WERI-Rb-1 (cell line): ENCODE measurements around the gene CISD1.

Experiments used
- DNase-seq: peaks from one replicate; pipeline ENCODE4 v3.0.0-alpha.2; 2020
- H3K27ac ChIP-seq: fragments of 250-450 bp; sonication (Bioruptor Pico); 2 replicates; pipeline ENCODE4 v1.5.1; 2020; ENCODE audit warnings: mild to moderate bottlenecking, moderate library complexity
- H3K27me3 ChIP-seq: fragments of 250-450 bp; sonication (Bioruptor Pico); 2 replicates; pipeline ENCODE4 v1.5.1; 2021; ENCODE audit warnings: mild to moderate bottlenecking, low read depth, moderate library complexity; ENCODE audit not compliant: insufficient read depth, severe bottlenecking
- H3K36me3 ChIP-seq: fragments of 250-450 bp; sonication (Bioruptor Pico); 2 replicates; pipeline ENCODE4 v1.5.1; 2020; ENCODE audit warnings: mild to moderate bottlenecking, moderate library complexity
- H3K4me3 ChIP-seq: 2 replicates; pipeline ENCODE4 v1.5.1; 2011; ENCODE audit warnings: low read depth, mild to moderate bottlenecking, control low read depth, low read length
- H3K9me3 ChIP-seq: fragments of 250-450 bp; sonication (Bioruptor Pico); 2 replicates; pipeline ENCODE4 v1.5.1; 2021; ENCODE audit warnings: mild to moderate bottlenecking, moderate library complexity; ENCODE audit not compliant: severe bottlenecking
- TF ChIP-seq, protein P1 (sequence below): IDR thresholded peaks from 2 replicates; pipeline ENCODE4 v1.5.1; 2011; ENCODE audit warnings: low read depth, mild to moderate bottlenecking, control low read depth, inconsistent platforms, low read length

The CISD1 gene

GRCh38 chr10:58264780-58265179 is 4.2 kb upstream of the CISD1 start:
- Histone ChIP-seq H3K27me3 (no peaks in the 10 kb centered on the region), H3K4me3 (no peak overlapping the region), H3K36me3 (no peaks in the 10 kb centered on the region), H3K27ac (no peak overlapping the region), H3K9me3 (no peaks in the 10 kb centered on the region)
- DNase-seq: no peak
- TF ChIP-seq, protein P1, sequence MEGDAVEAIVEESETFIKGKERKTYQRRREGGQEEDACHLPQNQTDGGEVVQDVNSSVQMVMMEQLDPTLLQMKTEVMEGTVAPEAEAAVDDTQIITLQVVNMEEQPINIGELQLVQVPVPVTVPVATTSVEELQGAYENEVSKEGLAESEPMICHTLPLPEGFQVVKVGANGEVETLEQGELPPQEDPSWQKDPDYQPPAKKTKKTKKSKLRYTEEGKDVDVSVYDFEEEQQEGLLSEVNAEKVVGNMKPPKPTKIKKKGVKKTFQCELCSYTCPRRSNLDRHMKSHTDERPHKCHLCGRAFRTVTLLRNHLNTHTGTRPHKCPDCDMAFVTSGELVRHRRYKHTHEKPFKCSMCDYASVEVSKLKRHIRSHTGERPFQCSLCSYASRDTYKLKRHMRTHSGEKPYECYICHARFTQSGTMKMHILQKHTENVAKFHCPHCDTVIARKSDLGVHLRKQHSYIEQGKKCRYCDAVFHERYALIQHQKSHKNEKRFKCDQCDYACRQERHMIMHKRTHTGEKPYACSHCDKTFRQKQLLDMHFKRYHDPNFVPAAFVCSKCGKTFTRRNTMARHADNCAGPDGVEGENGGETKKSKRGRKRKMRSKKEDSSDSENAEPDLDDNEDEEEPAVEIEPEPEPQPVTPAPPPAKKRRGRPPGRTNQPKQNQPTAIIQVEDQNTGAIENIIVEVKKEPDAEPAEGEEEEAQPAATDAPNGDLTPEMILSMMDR: no peak

- no peaks in the 10 kb centered on the region for H3K27me3 ChIP-seq
- DNase-seq: no peak
- no peak overlapping the region for H3K4me3 ChIP-seq
- no peaks in the 10 kb centered on the region for H3K9me3 ChIP-seq
- no peak overlapping the region for H3K27ac ChIP-seq
- no peaks in the 10 kb centered on the region for H3K36me3 ChIP-seq
- TF ChIP-seq, protein P1: no peak
Measured at GRCh38 chr10:58265249-58265648, 3.7 kb upstream of the CISD1 start.

DNA sequence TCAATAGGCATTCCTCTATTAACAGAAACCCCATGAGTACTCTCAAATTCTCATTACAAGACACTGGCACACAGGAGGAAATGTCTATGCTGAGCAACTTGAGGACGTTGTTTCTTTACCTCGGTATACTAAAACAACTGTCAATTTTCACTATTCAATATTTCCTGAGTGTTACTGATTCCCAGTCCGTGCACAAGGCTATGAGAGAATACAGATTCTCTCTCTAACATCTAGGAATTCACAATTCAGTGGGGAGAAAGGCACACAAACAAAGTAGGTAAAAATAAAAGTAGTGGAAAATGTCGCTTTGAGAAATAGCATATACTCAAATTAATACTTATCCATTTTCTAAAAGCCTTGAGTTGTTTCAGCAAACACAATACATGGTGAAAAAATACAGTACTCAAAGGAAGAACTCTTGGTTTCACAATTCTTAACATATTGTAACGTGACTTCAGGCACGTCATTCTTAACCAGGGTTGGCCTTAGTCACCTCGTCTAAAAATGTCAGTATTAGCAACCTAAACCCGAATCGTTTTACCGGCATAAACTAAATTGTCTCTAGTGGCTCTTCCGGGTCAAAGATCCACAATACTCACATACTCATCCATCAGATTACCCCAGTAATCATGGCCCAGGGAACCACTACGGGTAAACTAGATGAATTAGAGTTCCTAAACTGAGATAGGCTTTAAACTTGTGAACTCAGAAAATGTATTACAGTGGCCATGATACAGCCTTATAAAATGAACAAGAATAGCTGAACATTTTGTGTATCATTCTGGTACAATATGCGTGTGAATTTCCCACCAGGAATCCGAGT is 2.7 kb upstream of the CISD1 start:
- H3K36me3 ChIP-seq: no peaks in the 10 kb centered on the region
- TF ChIP-seq, protein P1: no peak
- peak overlapping the region; percentile 91 for H3K4me3 ChIP-seq
- DNase-seq: no peak
- no peaks in the 10 kb centered on the region for H3K27me3 ChIP-seq
- no peaks in the 10 kb centered on the region for H3K9me3 ChIP-seq
- H3K27ac ChIP-seq: no peak overlapping the region

DNA sequence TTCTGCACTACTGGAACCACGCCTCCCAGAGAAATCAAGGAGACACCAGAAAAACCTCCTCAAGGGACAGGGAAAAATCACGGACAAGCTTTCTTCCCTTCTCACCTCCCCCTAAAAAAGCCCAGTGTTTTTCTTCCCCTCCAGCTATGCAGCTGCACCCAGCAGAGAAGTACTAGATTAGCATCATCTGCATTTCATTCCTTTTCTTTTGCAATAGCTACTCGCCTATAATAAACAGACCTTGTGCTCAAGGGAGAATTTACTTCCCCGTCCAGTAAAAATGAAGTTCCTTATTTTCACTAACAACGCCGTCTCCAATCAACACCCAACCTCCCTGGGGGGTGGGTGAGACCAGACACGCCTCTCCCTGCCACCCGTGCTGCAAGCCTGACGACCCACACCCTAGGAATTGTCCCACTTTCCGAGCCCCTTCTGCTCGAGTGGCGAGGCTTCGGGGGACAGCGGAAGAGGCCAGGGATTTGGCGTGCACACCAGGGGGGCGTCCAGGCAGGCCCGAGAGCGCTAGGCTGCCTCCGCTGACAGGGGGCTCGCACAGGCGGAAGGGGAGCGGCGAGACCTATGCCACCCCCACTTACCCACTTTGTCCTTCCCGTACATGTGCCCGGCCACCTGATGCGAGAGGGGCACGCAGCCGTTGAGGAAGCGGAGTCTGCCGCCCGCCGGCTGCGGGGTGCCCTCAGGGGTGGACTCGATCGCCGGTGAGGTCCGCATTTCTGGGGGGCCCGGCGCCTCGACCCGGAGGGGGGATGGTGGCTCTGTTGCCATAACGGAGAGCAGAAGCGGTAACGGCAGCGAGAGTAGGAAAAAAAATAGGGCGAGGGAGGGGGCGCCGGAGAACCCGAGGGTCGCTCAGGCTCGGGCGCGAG is 1.9 kb upstream of the CISD1 start:
- Histone ChIP-seq H3K27me3 (no peaks in the 10 kb centered on the region), H3K9me3 (no peaks in the 10 kb centered on the region), H3K4me3 (peak overlapping the region; percentile 91), H3K36me3 (no peaks in the 10 kb centered on the region), H3K27ac (peak overlapping the region; percentile 87)
- TF ChIP-seq, protein P1: no peak
- peak; percentile 50 for DNase-seq

DNA sequence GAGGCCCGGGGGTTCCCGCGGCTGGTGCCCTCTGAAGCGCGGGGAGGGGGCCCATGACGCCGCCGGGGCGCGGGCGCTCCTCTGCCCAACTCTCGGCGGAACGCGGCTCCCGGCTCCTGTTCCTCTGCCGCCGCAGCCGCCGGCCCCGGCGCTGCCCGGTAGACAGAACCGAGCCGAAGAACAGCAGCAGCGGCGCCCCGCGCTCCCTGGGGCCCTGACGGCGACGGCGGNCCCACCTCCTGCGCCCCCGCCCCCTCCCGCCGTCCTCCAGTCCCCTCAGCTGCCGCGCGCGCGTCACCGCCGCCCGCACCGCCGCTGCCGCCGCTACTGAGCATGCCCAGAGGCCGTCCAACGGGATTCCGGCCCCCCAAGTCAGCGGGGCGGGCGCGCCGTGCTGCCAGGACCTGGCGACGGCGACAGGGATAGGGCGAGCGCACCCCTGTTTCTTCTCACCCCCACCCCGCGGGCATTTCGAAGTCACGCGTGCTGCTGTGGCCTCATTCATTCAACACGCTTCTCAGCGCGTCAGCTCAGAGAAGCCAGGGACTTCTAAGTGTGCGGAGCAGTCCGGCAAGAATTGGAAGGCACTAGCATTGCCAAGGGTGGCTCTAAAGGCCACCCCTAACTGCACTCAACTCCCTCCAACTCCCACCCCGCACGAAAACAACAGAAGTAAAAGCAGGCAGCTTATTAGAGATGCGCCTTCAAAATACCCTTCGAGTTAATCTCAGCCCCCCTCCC is 1.1 kb upstream of the CISD1 start, which contains the start of gene IPMK:
Gene IPMK (minus strand): TSS at position 182 of the 741 bp plus-strand sequence. CDS start 283 bp downstream, outside the sequence.
- peak within 1 kb of the TSS; percentile 91 for H3K4me3 ChIP-seq
- H3K27me3 ChIP-seq: no peaks in the 10 kb centered on the region
- no peaks in the 10 kb centered on the region for H3K36me3 ChIP-seq
- no peaks in the 10 kb centered on the region for H3K9me3 ChIP-seq
- peak within 1 kb of the TSS; percentile 87 for H3K27ac ChIP-seq
- peak; percentile 95 for DNase-seq
- TF ChIP-seq, protein P1: no peak
